Measurements from ENCODE around the gene INKA1. TPM values are rescaled to one million over a fixed set of nuclear protein-coding genes. Genes with fewer than 3 reads are reported as not detected.

INKA1 gene
- total and polyA plus RNA-seq, 9 of the 15 experiments (the other 6 are each of a cell fraction or from before 2014, with no cell fraction given), result 0.55 to 13.9 (median 6.7) TPM

DNA sequence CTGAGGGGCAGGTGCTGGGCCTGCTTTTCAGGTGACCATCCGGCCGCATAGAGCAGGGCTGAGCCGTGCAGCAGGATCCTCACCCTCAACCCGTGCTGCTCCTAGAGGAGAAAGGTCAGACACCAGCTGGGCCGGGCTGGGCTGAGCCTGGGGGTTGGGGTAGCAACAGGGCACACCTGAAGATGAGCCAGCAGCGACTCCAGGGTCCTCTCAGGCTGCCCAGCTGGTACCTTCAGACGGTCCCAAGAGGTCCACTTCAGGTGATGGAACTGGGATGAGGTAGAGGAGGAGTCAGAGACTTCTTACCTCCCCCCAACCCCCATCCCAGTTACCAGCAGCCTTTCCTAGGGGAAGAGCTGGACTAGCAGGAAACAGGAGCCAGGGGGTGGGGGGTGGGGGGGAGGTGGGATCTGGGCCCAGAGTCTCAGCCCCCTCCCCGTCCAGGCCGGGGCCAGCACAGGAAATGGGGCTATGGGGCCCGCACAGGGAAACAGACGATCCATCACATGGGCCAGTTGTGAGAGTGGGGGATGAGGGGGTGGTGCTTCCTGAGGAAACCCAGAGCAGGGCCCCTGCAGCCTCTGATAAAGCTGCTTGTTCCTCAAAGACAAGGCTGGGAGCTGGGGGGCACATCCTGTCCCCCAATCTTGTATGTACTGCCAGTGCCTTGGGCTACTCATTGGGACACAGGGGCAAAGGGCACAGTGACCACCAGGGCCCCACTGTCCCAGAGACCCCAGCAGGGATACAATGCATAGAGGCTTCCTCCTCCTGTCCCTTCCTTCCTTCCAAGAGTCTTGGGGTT lies 3.0 kb downstream of the INKA1 start (continued):
- TF ChIP-seq, protein P1, sequence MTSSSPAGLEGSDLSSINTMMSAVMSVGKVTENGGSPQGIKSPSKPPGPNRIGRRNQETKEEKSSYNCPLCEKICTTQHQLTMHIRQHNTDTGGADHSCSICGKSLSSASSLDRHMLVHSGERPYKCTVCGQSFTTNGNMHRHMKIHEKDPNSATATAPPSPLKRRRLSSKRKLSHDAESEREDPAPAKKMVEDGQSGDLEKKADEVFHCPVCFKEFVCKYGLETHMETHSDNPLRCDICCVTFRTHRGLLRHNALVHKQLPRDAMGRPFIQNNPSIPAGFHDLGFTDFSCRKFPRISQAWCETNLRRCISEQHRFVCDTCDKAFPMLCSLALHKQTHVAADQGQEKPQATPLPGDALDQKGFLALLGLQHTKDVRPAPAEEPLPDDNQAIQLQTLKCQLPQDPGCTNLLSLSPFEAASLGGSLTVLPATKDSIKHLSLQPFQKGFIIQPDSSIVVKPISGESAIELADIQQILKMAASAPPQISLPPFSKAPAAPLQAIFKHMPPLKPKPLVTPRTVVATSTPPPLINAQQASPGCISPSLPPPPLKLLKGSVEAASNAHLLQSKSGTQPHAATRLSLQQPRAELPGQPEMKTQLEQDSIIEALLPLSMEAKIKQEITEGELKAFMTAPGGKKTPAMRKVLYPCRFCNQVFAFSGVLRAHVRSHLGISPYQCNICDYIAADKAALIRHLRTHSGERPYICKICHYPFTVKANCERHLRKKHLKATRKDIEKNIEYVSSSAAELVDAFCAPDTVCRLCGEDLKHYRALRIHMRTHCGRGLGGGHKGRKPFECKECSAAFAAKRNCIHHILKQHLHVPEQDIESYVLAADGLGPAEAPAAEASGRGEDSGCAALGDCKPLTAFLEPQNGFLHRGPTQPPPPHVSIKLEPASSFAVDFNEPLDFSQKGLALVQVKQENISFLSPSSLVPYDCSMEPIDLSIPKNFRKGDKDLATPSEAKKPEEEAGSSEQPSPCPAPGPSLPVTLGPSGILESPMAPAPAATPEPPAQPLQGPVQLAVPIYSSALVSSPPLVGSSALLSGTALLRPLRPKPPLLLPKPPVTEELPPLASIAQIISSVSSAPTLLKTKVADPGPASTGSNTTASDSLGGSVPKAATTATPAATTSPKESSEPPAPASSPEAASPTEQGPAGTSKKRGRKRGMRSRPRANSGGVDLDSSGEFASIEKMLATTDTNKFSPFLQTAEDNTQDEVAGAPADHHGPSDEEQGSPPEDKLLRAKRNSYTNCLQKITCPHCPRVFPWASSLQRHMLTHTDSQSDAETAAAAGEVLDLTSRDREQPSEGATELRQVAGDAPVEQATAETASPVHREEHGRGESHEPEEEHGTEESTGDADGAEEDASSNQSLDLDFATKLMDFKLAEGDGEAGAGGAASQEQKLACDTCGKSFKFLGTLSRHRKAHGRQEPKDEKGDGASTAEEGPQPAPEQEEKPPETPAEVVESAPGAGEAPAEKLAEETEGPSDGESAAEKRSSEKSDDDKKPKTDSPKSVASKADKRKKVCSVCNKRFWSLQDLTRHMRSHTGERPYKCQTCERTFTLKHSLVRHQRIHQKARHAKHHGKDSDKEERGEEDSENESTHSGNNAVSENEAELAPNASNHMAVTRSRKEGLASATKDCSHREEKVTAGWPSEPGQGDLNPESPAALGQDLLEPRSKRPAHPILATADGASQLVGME (CRISPR knock-in tag; IDR thresholded peaks at IDR 0.05), result no peak
- TF ChIP-seq ZNF830 (CRISPR knock-in tag; IDR thresholded peaks at IDR 0.05) (no peak), CTBP1 (IDR thresholded peaks at IDR 0.05; ENCODE audit: borderline replicate concordance) (no peak), ZNF583 (CRISPR knock-in tag; IDR thresholded peaks at IDR 0.05) (no peak), CBX8 (IDR thresholded peaks at IDR 0.05; ENCODE audit: borderline replicate concordance, extremely low read depth, low read depth, low read length, poor library complexity, severe bottlenecking) (no peak), RBM14 (IDR thresholded peaks at IDR 0.05; ENCODE audit: borderline replicate concordance, insufficient read depth, low read depth, low read length) (no peak), GTF2F1 (IDR thresholded peaks at IDR 0.05; ENCODE audit: low read depth, low read length) (no peak), DACH1 (IDR thresholded peaks at IDR 0.05; ENCODE audit: partially characterized antibody) (peak; percentile 13), ID3 (CRISPR knock-in tag; IDR thresholded peaks at IDR 0.05) (no peak), ID3 (tag; IDR thresholded peaks at IDR 0.05) (0 out of 2 replicates have a peak, but pooled peaks have one; percentile 24), ZBTB7A (IDR thresholded peaks at IDR 0.05; ENCODE audit: borderline replicate concordance, control insufficient read depth, low read depth, low read length) (peak; percentile 68; the same call in 1 of the 2 replicates), NONO (IDR thresholded peaks at IDR 0.05; ENCODE audit: low read depth in 2 of 2, low read length in 1 of 2) (no peak), CHAMP1 (IDR thresholded peaks at IDR 0.05) (no peak), HMGN3 (IDR thresholded peaks at IDR 0.05; ENCODE audit: borderline replicate concordance, extremely low read depth, insufficient read length, low read depth, low read length) (no peak), ETV1 (tag; conservative IDR thresholded peaks at IDR 0.05; ENCODE audit: low read depth) (peak; percentile 44), VEZF1 (CRISPR knock-in tag; IDR thresholded peaks at IDR 0.05) (peak; percentile 70)

Data from K562 (cell line).